ENCODE results near the gene SGCA.

The SGCA gene

DNA sequence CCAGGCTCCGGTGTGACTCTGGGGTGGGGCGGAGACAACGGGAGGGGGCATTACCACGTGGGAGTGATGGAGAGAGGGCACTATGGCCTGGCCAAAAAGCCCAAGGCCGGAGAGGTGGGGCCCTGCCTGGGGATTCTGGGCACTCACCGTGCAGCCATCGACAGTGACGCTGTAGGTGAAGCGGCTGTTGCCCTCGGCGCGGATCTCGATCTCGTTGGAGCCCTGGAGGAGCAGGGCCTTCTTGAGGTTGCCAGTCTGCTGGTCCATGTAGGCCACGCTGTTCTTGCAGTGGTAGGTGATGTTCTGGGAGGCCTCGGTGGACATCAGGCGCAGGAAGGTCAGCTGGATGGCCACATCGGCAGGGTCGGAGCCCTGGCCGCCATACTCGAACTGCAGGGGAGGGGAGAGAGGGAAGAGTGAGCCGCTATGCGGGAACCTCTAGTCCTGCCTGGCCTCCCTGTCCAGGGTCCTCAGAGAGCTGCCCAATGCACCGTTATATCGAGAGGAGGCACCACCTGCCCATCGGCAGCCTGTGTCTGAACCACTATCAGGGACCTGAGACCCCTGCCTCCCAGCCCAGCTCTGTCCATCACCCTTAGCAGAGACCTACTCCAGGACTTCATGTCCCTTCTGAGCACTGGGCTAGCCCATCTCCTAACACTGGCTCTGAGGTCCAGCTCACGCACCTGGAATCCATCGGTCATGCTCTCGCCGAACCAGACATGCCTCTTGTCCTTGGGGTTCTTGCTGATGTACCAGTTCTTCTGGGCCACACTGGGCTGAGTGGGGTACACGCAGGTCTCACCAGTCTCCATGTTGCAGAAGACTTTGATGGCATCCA, 20.0 kb downstream of the SGCA start:
- Histone ChIP-seq H3K36me3 (ENCODE audit: control insufficient read depth, insufficient read depth, low read length) (no peaks in the 10 kb centered on the region), H3K4me1 (ENCODE audit: control insufficient read depth, insufficient read depth, low read length) (no peaks in the 10 kb centered on the region), H3K4me3 (ENCODE audit: low read length) (no peak overlapping the region), H3K9ac (ENCODE audit: low read length) (no peak overlapping the region), H3K9me3 (ENCODE audit: control insufficient read depth, low read length) (no peaks in the 10 kb centered on the region), H3K27me3 (ENCODE audit: control insufficient read depth, insufficient read depth, low read length) (no peaks in the 10 kb centered on the region)

DNA sequence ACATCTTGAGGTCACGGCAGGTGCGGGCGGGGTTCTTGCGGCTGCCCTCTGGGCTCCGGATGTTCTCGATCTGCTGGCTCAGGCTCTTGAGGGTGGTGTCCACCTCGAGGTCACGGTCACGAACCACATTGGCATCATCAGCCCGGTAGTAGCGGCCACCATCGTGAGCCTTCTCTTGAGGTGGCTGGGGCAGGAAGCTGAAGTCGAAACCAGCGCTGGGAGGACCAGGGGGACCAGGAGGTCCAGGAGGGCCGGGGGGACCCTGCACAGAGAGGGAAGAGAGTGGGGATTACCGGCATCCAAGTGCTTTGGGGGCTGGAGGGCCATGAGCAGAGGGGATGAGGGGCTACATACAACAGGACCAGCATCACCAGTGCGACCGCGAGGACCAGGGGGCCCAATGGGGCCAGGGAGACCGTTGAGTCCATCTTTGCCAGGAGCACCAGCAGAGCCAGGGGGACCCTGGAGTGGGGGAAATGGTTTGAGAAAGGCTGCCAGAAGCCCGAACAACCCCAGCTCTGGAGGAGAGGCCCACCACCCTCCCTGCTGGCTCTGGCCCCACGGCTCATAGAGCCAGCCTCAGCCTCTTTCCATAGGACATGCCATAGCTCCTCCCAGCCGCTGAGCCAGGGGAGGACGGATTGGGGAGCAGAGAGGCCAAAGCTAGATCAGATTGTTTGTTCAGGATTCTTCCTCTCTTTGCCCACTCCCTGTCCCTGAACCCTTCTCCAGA, 21.0 kb downstream of the SGCA start:
- Histone ChIP-seq H3K4me3 (ENCODE audit: low read length) (no peak overlapping the region), H3K4me1 (ENCODE audit: control insufficient read depth, insufficient read depth, low read length) (no peaks in the 10 kb centered on the region), H3K9ac (ENCODE audit: low read length) (no peak overlapping the region), H3K27me3 (ENCODE audit: control insufficient read depth, insufficient read depth, low read length) (no peaks in the 10 kb centered on the region), H3K9me3 (ENCODE audit: control insufficient read depth, low read length) (no peaks in the 10 kb centered on the region), H3K36me3 (ENCODE audit: control insufficient read depth, insufficient read depth, low read length) (no peaks in the 10 kb centered on the region)

DNA sequence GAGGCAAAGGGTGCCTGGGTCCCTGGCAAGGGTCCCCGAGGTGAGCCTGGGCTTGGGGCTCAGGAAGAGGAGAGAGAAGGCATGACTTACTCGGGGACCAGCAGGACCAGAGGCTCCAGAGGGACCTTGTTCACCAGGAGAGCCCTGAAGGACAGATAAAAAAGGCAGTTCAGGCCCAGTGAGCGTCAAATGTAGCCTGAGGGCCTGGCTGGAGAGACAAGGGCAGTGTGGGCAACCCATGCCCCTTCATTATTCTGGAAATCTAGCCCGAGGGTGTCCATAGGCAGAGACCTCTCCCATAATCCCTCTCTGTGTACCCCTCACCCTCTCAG, 21.6 kb downstream of the SGCA start:
- Histone ChIP-seq H3K27me3 (ENCODE audit: control insufficient read depth, insufficient read depth, low read length) (no peaks in the 10 kb centered on the region), H3K4me3 (ENCODE audit: low read length) (no peak overlapping the region), H3K4me1 (ENCODE audit: control insufficient read depth, insufficient read depth, low read length) (no peaks in the 10 kb centered on the region), H3K9me3 (ENCODE audit: control insufficient read depth, low read length) (no peaks in the 10 kb centered on the region), H3K9ac (ENCODE audit: low read length) (no peak overlapping the region), H3K36me3 (ENCODE audit: control insufficient read depth, insufficient read depth, low read length) (no peaks in the 10 kb centered on the region)

DNA sequence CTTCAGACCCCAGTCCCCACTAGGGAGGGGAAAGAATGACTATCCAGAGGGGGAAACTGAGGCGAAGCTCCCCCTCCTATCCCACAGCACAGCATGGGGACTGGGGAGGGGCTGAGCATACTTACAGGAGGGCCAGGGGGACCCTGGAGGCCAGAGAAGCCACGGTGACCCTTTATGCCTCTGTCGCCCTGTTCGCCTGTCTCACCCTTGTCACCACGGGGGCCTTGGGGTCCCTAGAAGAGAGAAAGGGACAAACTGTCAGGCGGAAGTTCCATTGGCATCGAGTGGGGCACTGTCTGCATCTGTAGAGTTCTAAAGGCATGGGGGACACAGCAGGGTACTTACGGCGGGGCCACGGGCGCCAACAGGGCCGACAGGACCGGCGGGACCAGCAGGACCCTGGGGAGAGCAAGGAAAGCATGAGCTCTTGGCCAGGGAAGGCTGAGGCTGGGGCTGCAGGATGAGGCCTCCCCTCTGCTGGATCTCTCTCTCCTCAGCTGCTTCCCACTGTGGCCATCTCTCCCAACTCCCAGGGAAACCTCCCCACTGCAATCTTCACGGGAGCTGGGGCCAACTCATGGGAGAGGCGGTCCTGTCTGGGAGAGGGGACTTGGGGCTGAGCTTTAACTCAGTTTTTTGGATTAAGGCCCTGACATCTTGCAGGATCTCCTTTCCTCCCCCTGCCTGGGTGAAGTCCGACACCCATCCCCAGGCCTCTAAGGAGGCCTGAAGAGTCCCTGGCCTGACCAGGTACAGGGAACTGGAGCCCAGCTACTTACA, 22.1 kb downstream of the SGCA start:
- Histone ChIP-seq H3K9me3 (ENCODE audit: control insufficient read depth, low read length) (no peaks in the 10 kb centered on the region), H3K4me1 (ENCODE audit: control insufficient read depth, insufficient read depth, low read length) (no peaks in the 10 kb centered on the region), H3K36me3 (ENCODE audit: control insufficient read depth, insufficient read depth, low read length) (no peaks in the 10 kb centered on the region), H3K27me3 (ENCODE audit: control insufficient read depth, insufficient read depth, low read length) (no peaks in the 10 kb centered on the region), H3K9ac (ENCODE audit: low read length) (no peak overlapping the region), H3K4me3 (ENCODE audit: low read length) (no peak overlapping the region)

DNA sequence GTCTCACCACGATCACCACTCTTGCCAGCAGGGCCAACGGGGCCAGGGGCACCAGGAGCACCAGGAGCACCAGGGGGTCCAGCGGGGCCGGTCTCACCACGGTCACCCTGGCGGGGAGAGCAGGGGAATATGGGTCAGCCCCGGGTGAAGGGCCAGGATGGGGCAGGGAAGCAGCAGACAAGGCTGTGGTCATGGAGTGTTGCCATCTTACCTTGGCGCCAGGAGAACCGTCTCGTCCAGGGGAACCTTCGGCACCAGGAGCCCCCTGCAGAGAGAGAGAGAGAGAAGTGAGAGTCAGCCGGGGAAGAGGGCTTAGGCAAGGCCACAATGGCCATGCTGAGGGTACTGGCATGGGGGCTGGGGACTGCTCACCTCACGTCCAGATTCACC, 22.7 kb downstream of the SGCA start:
- no peaks in the 10 kb centered on the region for H3K27me3 ChIP-seq (ENCODE audit: control insufficient read depth, insufficient read depth, low read length)
- no peaks in the 10 kb centered on the region for H3K36me3 ChIP-seq (ENCODE audit: control insufficient read depth, insufficient read depth, low read length)
- no peaks in the 10 kb centered on the region for H3K9me3 ChIP-seq (ENCODE audit: control insufficient read depth, low read length)
- H3K4me1 ChIP-seq (ENCODE audit: control insufficient read depth, insufficient read depth, low read length) = no peaks in the 10 kb centered on the region
- no peak overlapping the region for H3K9ac ChIP-seq (ENCODE audit: low read length)
- no peak overlapping the region for H3K4me3 ChIP-seq (ENCODE audit: low read length)

DNA sequence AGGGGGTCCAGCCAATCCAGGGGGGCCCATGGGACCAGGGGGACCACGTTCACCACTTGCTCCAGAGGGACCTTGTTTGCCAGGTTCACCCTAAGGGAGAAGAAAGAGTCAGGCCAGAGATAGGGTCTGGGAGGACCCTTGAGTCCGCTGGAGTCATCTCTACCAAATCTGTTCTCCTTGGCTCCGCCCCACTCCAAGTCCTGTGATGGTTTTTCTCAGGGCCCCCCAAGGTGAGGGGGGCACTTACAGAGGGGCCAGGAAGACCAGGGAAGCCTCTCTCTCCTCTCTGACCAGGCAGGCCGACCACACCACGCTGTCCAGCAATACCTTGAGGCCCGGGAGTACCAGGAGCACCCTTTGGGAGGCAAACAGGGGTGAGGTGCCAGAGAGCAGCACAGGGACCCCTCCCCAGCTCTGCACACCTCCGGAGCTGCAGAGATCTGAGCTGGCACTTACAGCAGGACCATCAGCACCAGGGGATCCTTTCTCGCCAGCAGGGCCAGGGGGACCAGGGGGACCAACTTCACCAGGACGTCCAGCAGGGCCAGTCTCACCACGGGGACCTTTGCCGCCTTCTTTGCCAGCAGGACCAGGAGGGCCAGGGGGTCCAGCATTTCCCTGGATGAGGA, 23.2 kb downstream of the SGCA start:
- Histone ChIP-seq H3K9ac (ENCODE audit: low read length) (no peak overlapping the region), H3K9me3 (ENCODE audit: control insufficient read depth, low read length) (no peaks in the 10 kb centered on the region), H3K4me1 (ENCODE audit: control insufficient read depth, insufficient read depth, low read length) (no peaks in the 10 kb centered on the region), H3K27me3 (ENCODE audit: control insufficient read depth, insufficient read depth, low read length) (no peaks in the 10 kb centered on the region), H3K4me3 (ENCODE audit: low read length) (no peak overlapping the region), H3K36me3 (ENCODE audit: control insufficient read depth, insufficient read depth, low read length) (no peaks in the 10 kb centered on the region)

DNA sequence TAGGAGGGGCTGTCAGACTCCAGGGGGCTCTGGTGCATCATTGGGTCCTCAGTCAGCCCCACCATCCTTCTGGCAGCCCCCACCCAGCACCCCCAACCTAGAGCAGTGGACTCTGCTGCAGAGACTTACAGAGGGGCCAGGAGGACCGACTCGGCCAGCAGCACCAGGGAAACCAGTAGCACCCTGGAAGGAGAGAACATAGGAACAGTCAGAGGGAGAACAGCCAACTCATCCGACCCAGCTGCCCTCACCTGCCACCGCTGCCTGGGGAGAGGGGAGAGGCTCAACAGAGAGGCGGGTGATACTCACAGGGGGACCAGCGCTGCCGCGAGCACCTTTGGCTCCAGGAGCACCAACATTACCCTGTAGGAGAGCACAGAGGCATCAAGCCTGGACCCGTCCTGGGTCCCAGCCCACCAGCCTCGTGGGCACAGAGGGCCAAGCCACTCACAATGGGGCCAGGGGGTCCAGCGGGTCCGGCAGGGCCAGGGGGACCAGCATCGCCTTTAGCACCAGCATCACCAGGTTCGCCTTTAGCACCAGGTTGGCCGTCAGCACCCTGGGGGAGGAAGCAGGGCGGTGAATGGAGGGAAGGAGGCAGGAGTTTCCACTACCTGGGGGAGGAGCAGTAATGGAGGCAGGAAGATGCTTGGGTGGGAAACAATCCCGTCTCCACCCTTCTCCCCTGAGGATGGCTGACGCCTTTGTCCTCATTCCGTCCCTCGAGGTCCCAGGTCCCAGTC, 23.9 kb downstream of the SGCA start:
- H3K9ac ChIP-seq (ENCODE audit: low read length) = no peak overlapping the region
- H3K4me3 ChIP-seq (ENCODE audit: low read length) = no peak overlapping the region
- H3K36me3 ChIP-seq (ENCODE audit: control insufficient read depth, insufficient read depth, low read length) = no peaks in the 10 kb centered on the region
- H3K4me1 ChIP-seq (ENCODE audit: control insufficient read depth, insufficient read depth, low read length) = no peaks in the 10 kb centered on the region
- no peaks in the 10 kb centered on the region for H3K9me3 ChIP-seq (ENCODE audit: control insufficient read depth, low read length)
- no peaks in the 10 kb centered on the region for H3K27me3 ChIP-seq (ENCODE audit: control insufficient read depth, insufficient read depth, low read length)

DNA sequence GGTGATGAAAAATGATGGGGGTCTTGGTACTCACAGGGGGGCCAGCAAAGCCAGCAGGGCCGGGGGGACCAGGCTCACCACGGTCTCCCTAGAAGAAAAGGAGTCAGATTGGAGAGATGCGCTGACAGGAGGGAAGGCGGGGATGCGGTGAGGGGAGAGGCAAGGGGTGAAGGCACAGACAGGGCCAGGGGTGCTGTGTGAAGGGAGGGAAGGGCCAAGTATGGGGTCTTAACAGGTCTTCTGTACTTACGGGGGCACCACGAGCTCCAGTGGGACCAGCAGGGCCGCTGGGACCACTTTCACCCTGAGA, 24.4 kb downstream of the SGCA start:
- no peaks in the 10 kb centered on the region for H3K36me3 ChIP-seq (ENCODE audit: control insufficient read depth, insufficient read depth, low read length)
- no peak overlapping the region for H3K9ac ChIP-seq (ENCODE audit: low read length)
- H3K4me3 ChIP-seq (ENCODE audit: low read length) = no peak overlapping the region
- H3K27me3 ChIP-seq (ENCODE audit: control insufficient read depth, insufficient read depth, low read length) = no peaks in the 10 kb centered on the region
- H3K9me3 ChIP-seq (ENCODE audit: control insufficient read depth, low read length) = no peaks in the 10 kb centered on the region
- H3K4me1 ChIP-seq (ENCODE audit: control insufficient read depth, insufficient read depth, low read length) = no peaks in the 10 kb centered on the region

DNA sequence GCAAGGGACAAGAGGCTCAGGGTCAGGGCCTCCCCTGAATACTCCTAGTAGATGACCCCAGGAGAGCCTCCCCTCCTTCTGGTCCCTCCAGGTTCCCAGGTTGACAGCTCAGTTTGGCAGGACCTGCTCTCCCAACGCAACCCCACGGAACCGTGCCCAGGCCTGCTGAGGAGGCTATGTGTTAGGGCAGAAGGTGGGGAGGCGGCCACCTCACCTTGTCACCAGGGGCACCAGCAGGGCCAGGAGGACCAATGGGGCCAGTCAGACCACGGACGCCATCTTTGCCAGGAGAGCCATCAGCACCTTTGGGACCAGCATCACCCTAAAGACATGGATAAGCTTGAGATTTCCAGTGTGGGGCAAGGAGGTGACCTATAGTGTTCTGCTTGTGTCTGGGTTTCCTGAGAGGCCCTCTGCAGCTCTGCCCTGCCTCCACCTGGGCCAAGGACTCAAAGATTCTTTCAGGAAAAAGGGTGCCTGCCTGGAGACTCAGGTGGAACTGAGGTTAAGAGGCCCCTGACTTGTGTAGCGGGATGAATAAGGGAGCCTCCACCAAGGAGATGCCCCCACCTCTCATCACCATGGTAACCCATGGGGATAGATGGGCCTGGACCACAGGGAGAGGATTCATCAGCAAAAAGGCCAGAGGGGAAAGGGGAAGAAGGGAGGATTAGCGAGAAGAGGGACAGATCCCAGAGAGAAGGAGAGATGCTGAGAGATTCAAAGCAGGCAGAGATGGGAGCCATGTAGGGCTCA, 25.0 kb downstream of the SGCA start:
- Histone ChIP-seq H3K4me1 (ENCODE audit: control insufficient read depth, insufficient read depth, low read length) (no peaks in the 10 kb centered on the region), H3K36me3 (ENCODE audit: control insufficient read depth, insufficient read depth, low read length) (no peaks in the 10 kb centered on the region)

DNA sequence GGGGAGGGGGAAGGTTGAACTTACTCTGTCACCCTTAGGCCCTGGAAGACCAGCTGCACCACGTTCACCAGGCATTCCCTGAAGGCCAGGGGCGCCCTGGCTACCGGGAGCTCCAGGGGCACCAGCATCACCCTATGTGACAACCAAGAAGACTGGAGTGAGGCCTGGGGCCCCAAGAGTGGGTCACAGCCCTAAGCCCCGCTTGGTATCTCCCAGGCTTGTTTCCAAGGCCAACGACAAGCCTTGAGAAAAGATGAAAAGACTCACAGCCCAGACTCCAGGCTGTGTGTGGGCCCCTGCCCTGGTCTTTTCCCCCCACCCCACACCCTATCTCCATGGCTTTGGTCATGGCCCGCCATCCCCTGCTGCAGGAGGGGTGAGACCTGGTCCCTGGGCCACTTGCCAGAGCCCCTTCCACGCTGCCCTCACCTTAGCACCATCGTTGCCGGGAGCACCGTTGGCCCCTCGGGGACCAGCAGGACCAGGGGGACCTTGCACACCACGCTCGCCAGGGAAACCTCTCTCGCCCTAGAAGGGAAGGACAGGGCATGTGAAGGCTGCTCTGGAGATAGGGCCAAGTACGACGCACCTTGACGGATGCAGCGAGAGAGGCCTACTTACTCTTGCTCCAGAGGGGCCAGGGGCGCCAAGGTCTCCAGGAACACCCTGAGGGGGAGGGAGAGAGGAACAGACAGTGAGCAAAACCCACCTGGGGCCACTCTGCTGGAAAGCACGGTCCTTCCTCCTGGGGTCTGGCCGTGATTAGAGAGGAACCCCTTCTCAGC, 25.7 kb downstream of the SGCA start:
- Histone ChIP-seq H3K27me3 (ENCODE audit: control insufficient read depth, insufficient read depth, low read length) (no peaks in the 10 kb centered on the region), H3K36me3 (ENCODE audit: control insufficient read depth, insufficient read depth, low read length) (no peaks in the 10 kb centered on the region), H3K4me3 (ENCODE audit: low read length) (no peak overlapping the region), H3K4me1 (ENCODE audit: control insufficient read depth, insufficient read depth, low read length) (no peaks in the 10 kb centered on the region), H3K9ac (ENCODE audit: low read length) (no peak overlapping the region), H3K9me3 (ENCODE audit: control insufficient read depth, low read length) (no peaks in the 10 kb centered on the region)

More for the DNA sequence above, 25.0 kb downstream of the SGCA start:
- Histone ChIP-seq H3K9me3 (ENCODE audit: control insufficient read depth, low read length) (no peaks in the 10 kb centered on the region), H3K9ac (ENCODE audit: low read length) (no peak overlapping the region), H3K27me3 (ENCODE audit: control insufficient read depth, insufficient read depth, low read length) (no peaks in the 10 kb centered on the region), H3K4me3 (ENCODE audit: low read length) (no peak overlapping the region)
